Mesendoderm (in vitro differentiated cells): ENCODE results near the gene TNRC6B.

ENCODE experiments used
- DNase-seq: peaks from one replicate; pipeline ENCODE4 v3.0.0; 2013
- H2AK5ac ChIP-seq: 2 replicates; pipeline ENCODE4 v1.6.1; 2013; ENCODE audit warnings: low read length, inconsistent platforms
- H2BK120ac ChIP-seq: 2 replicates; pipeline ENCODE4 v1.6.1; 2013; ENCODE audit warnings: low read depth, mild to moderate bottlenecking, low read length, moderate library complexity, mixed read lengths
- H2BK15ac ChIP-seq: replicated peaks from 2 replicates; pipeline ENCODE4 v1.6.1; 2013; ENCODE audit warnings: low read depth, mild to moderate bottlenecking, moderate library complexity
- H2BK5ac ChIP-seq: 2 replicates; pipeline ENCODE4 v1.6.1; 2013; ENCODE audit warnings: low read length, inconsistent platforms
- H3K18ac ChIP-seq: 2 replicates; pipeline ENCODE4 v1.6.1; 2013; ENCODE audit warnings: mild to moderate bottlenecking, low read length, mixed read lengths
- H3K23ac ChIP-seq: one replicate; pipeline ENCODE4 v1.6.1; 2013; ENCODE audit warnings: low read length
- H3K27ac ChIP-seq: 2 replicates; pipeline ENCODE4 v1.5.1; 2013; ENCODE audit warnings: low read depth, mild to moderate bottlenecking, inconsistent platforms, low read length, moderate library complexity
- H3K27me3 ChIP-seq: 2 replicates; pipeline ENCODE4 v1.6.1; 2013; ENCODE audit warnings: low read length, control low read depth, mild to moderate bottlenecking, inconsistent platforms; ENCODE audit not compliant: insufficient read depth, poor library complexity
- H3K36me3 ChIP-seq: 2 replicates; pipeline ENCODE4 v1.6.1; 2013; ENCODE audit warnings: low read length, inconsistent platforms; ENCODE audit not compliant: control insufficient read depth, insufficient read depth
- H3K4ac ChIP-seq: one replicate; pipeline ENCODE4 v1.6.1; 2013; ENCODE audit warnings: low read depth, mild to moderate bottlenecking, low read length, moderate library complexity
- H3K4me1 ChIP-seq: 2 replicates; pipeline ENCODE4 v1.6.1; 2013; ENCODE audit warnings: low read depth, low read length, inconsistent platforms; ENCODE audit not compliant: control insufficient read depth
- H3K4me2 ChIP-seq: 2 replicates; pipeline ENCODE4 v1.6.1; 2013; ENCODE audit warnings: low read length
- H3K4me3 ChIP-seq: 2 replicates; pipeline ENCODE4 v1.5.1; 2013; ENCODE audit warnings: mild to moderate bottlenecking, low read length
- H3K56ac ChIP-seq: one replicate; pipeline ENCODE4 v1.6.1; 2013; ENCODE audit warnings: low read length
- H3K79me1 ChIP-seq: 2 replicates; pipeline ENCODE4 v1.6.1; 2013; ENCODE audit warnings: low read length, inconsistent platforms
- H3K79me2 ChIP-seq: 2 replicates; pipeline ENCODE4 v1.6.1; 2013; ENCODE audit warnings: mild to moderate bottlenecking, low read length; ENCODE audit not compliant: control insufficient read depth, insufficient read depth
- H3K9ac ChIP-seq: 2 replicates; pipeline ENCODE4 v1.6.1; 2013; ENCODE audit warnings: low read length, inconsistent platforms
- H4K5ac ChIP-seq: one replicate; pipeline ENCODE4 v1.6.1; 2013; ENCODE audit warnings: low read length
- H4K8ac ChIP-seq: one replicate; pipeline ENCODE4 v1.6.1; 2013; ENCODE audit warnings: low read depth, mild to moderate bottlenecking, control low read depth, low read length, moderate library complexity
- WGBS: extraction: QIAGEN DNeasy Blood & Tissue Kit; methylation state at CpG from one replicate; pipeline ENCODE4 v1.1.7; 2013; ENCODE audit warnings: low lambda C conversion rate, missing lambda C conversion rate; ENCODE audit not compliant: insufficient coverage; ENCODE audit errors: extremely low coverage; 5-methylcytosine and 5-hydroxymethylcytosine counted together

Gene TNRC6B

GRCh38 chr22:40211476-40212054 is 33.8 kb downstream of the TNRC6B start:
- no peak overlapping the region for H3K56ac ChIP-seq
- H4K5ac ChIP-seq: no peak overlapping the region
- no peak overlapping the region for H2BK120ac ChIP-seq
- no peak overlapping the region for H3K4me2 ChIP-seq
- no peak overlapping the region for H3K27ac ChIP-seq
- H3K27me3 ChIP-seq: no peaks in the 10 kb centered on the region
- H3K79me2 ChIP-seq: peaks cover 54% of the 10 kb centered on the region
- H3K4me3 ChIP-seq: no peak overlapping the region
- WGBS: no CpG with 5 or more reads among the region's 12 CpGs
- no peak for DNase-seq
- H3K4me1 ChIP-seq: peaks cover 11% of the 10 kb centered on the region
- H4K8ac ChIP-seq: no peak overlapping the region
- no peak overlapping the region for H2BK15ac ChIP-seq
- H3K36me3 ChIP-seq: no peaks in the 10 kb centered on the region
- no peak overlapping the region for H2AK5ac ChIP-seq
- H3K79me1 ChIP-seq: peaks cover 21% of the 10 kb centered on the region
- no peak overlapping the region for H3K23ac ChIP-seq
- H2BK5ac ChIP-seq: no peak overlapping the region
- no peak overlapping the region for H3K4ac ChIP-seq
- no peak overlapping the region for H3K18ac ChIP-seq
- no peak overlapping the region for H3K9ac ChIP-seq

GRCh38 chr22:40212121-40212520 is 34.4 kb downstream of the TNRC6B start:
- DNase-seq: no peak
- Histone ChIP-seq H3K4me2 (no peak overlapping the region), H4K8ac (no peak overlapping the region), H3K79me2 (peaks cover 55% of the 10 kb centered on the region), H3K9ac (no peak overlapping the region), H4K5ac (no peak overlapping the region), H3K79me1 (peaks cover 24% of the 10 kb centered on the region), H3K56ac (no peak overlapping the region), H3K18ac (no peak overlapping the region), H3K4me1 (peaks cover 11% of the 10 kb centered on the region), H3K27ac (no peak overlapping the region), H3K4me3 (no peak overlapping the region), H3K27me3 (no peaks in the 10 kb centered on the region), H2BK5ac (no peak overlapping the region), H3K23ac (no peak overlapping the region), H2AK5ac (no peak overlapping the region), H2BK120ac (no peak overlapping the region), H2BK15ac (no peak overlapping the region), H3K36me3 (no peaks in the 10 kb centered on the region), H3K4ac (no peak overlapping the region)
- no CpG with 5 or more reads among the region's 2 CpGs for WGBS

- H2AK5ac ChIP-seq: no peak overlapping the region
- H3K27me3 ChIP-seq: no peaks in the 10 kb centered on the region
- H4K8ac ChIP-seq: no peak overlapping the region
- H2BK15ac ChIP-seq: no peak overlapping the region
- no peak overlapping the region for H2BK120ac ChIP-seq
- no peak overlapping the region for H3K4me3 ChIP-seq
- no peak overlapping the region for H2BK5ac ChIP-seq
- H3K79me1 ChIP-seq: peaks cover 23% of the 10 kb centered on the region
- peaks cover 58% of the 10 kb centered on the region for H3K79me2 ChIP-seq
- no peak overlapping the region for H4K5ac ChIP-seq
- H3K4me1 ChIP-seq: peaks cover 11% of the 10 kb centered on the region
- no peak overlapping the region for H3K23ac ChIP-seq
- H3K36me3 ChIP-seq: no peaks in the 10 kb centered on the region
- DNase-seq: no peak
- no CpG with 5 or more reads among the region's 4 CpGs for WGBS
- no peak overlapping the region for H3K4ac ChIP-seq
- no peak overlapping the region for H3K56ac ChIP-seq
- no peak overlapping the region for H3K27ac ChIP-seq
- H3K18ac ChIP-seq: no peak overlapping the region
- H3K9ac ChIP-seq: no peak overlapping the region
- no peak overlapping the region for H3K4me2 ChIP-seq
Measured at GRCh38 chr22:40213478-40213877, 35.8 kb downstream of the TNRC6B start.

GRCh38 chr22:40215266-40215665 is 37.5 kb downstream of the TNRC6B start:
- H3K79me1 ChIP-seq: peaks cover 29% of the 10 kb centered on the region
- H2BK120ac ChIP-seq: no peak overlapping the region
- H3K4ac ChIP-seq: no peak overlapping the region
- H4K8ac ChIP-seq: no peak overlapping the region
- no peak overlapping the region for H4K5ac ChIP-seq
- H2AK5ac ChIP-seq: no peak overlapping the region
- H3K27ac ChIP-seq: no peak overlapping the region
- H3K79me2 ChIP-seq: peaks cover 65% of the 10 kb centered on the region
- H3K56ac ChIP-seq: no peak overlapping the region
- no peak overlapping the region for H3K4me3 ChIP-seq
- peaks cover 6% of the 10 kb centered on the region for H3K4me1 ChIP-seq
- no peak overlapping the region for H2BK15ac ChIP-seq
- H3K27me3 ChIP-seq: no peaks in the 10 kb centered on the region
- no peak overlapping the region for H2BK5ac ChIP-seq
- no peak overlapping the region for H3K23ac ChIP-seq
- no peaks in the 10 kb centered on the region for H3K36me3 ChIP-seq
- H3K9ac ChIP-seq: no peak overlapping the region
- H3K4me2 ChIP-seq: no peak overlapping the region
- no CpG with 5 or more reads among the region's 3 CpGs for WGBS
- no peak for DNase-seq
- no peak overlapping the region for H3K18ac ChIP-seq

- no peak for DNase-seq
- no peak overlapping the region for H3K27ac ChIP-seq
- H2AK5ac ChIP-seq: no peak overlapping the region
- no peaks in the 10 kb centered on the region for H3K27me3 ChIP-seq
- no peak overlapping the region for H3K18ac ChIP-seq
- H3K9ac ChIP-seq: no peak overlapping the region
- H2BK15ac ChIP-seq: no peak overlapping the region
- H3K23ac ChIP-seq: no peak overlapping the region
- no peak overlapping the region for H4K8ac ChIP-seq
- no peaks in the 10 kb centered on the region for H3K36me3 ChIP-seq
- no peak overlapping the region for H3K4me3 ChIP-seq
- H3K4ac ChIP-seq: no peak overlapping the region
- H2BK120ac ChIP-seq: no peak overlapping the region
- H4K5ac ChIP-seq: no peak overlapping the region
- no peak overlapping the region for H2BK5ac ChIP-seq
- no peak overlapping the region for H3K56ac ChIP-seq
- H3K4me2 ChIP-seq: no peak overlapping the region
- H3K79me1 ChIP-seq: peaks cover 33% of the 10 kb centered on the region
- no CpG with 5 or more reads among the region's 11 CpGs for WGBS
- H3K79me2 ChIP-seq: peaks cover 68% of the 10 kb centered on the region
- peaks cover 4% of the 10 kb centered on the region for H3K4me1 ChIP-seq
Measured at GRCh38 chr22:40216041-40216756, 38.5 kb downstream of the TNRC6B start.
